Heart left ventricle (tissue), 16 donors: Measurements from ENCODE around the gene ATP9A. TPM values are rescaled to one million over a fixed set of nuclear protein-coding genes. Genes with fewer than 3 reads are reported as not detected.

Experiments used
- ATAC-seq, 4 donors: fragments of 200-7000 bp; cut with Tn5 transposase; one replicate each; pipeline ENCODE4 v1.9.1; 2020 to 2022; ENCODE audit warnings: moderate library complexity in 4 of 4, mild to moderate bottlenecking in 3 of 4, moderate number of reproducible peaks in 1 of 4
- DNase-seq, 5 donors: peaks; one replicate each; pipeline ENCODE4 v3.0.0-alpha.2; 2020
- H3K27ac ChIP-seq, 12 donors: fragments of 200-600 bp; sonication (generic) in 4 of 12; one replicate each; pipeline versions ENCODE4 v1.5.0 to v1.8.0; 2016 to 2022; ENCODE audit warnings: mild to moderate bottlenecking in 2 of 12
- H3K27me3 ChIP-seq, 9 donors: fragments of 200-600 bp; sonication (generic) in 2 of 9; one replicate each; pipeline versions ENCODE4 v1.5.1 to v1.8.0; 2016 to 2022; ENCODE audit warnings: mild to moderate bottlenecking in 3 of 9
- H3K36me3 ChIP-seq, 9 donors: fragments of 200-600 bp; sonication (generic) in 2 of 9; one replicate each; pipeline versions ENCODE4 v1.5.0 to v1.8.0; 2018 to 2022; ENCODE audit warnings: mild to moderate bottlenecking in 2 of 9
- H3K4me1 ChIP-seq, 12 donors: fragments of 200-600 bp; sonication (generic) in 4 of 12; one replicate each; pipeline versions ENCODE4 v1.5.0 to v1.8.0; 2016 to 2022; ENCODE audit warnings: mild to moderate bottlenecking in 3 of 12
- H3K4me3 ChIP-seq, 12 donors: fragments of 200-600 bp; sonication (generic) in 4 of 12; one replicate each; pipeline versions ENCODE4 v1.5.0 to v1.8.0; 2017 to 2022; ENCODE audit warnings: mild to moderate bottlenecking in 9 of 12, moderate library complexity in 4 of 12
- H3K9me3 ChIP-seq, 12 donors: fragments of 200-600 bp; sonication (generic) in 4 of 12; one replicate each; pipeline versions ENCODE4 v1.5.0 to v1.8.0; 2016 to 2022; ENCODE audit warnings: mild to moderate bottlenecking in 1 of 12
- POLR2A ChIP-seq, 2 donors: fragments of 450-650 bp; IDR thresholded peaks; one replicate each; pipeline ENCODE4 v1.6.1; 2017; ENCODE audit warnings: antibody characterized with exemption in 2 of 2, mild to moderate bottlenecking in 2 of 2, moderate library complexity in 2 of 2
- WGBS, 4 donors: extraction: QIAGEN DNeasy Blood & Tissue Kit in 2 of 4; methylation state at CpG; one replicate each; pipeline versions ENCODE4 v1.1.5 to v1.1.7; 2013 to 2018; 5-methylcytosine and 5-hydroxymethylcytosine counted together
- intact Hi-C, 10 donors: fragments of 100-400 bp; cut with DNase I; formaldehyde crosslinking; loops; one replicate each; pipeline versions ENCODE4 v1.11.1 to v1.14.2; 2022
- polyA plus RNA-seq, 2 donors: library from polyadenylated mRNA; stranded (reverse); fragments of 200-250 nt; gene quantifications; one replicate each; pipeline ENCODE4 v1.2.3, GENCODE V29; 2013
- total RNA-seq, 9 donors: library from RNA; depleted of rRNA in 2 of 9; stranded (reverse); fragments of >200 nt in 2 of 9; fragmentation: NEBNext Ultra II Directional in 3 of 9; extraction: Animal tissue kit (Norgen Biotek cat#: 25700) in 3 of 9; gene quantifications; one replicate each; pipeline versions ENCODE4 v1.1.0 to v1.2.4, GENCODE V29; 2016 to 2023
- TF ChIP-seq, protein P1 (sequence below), 12 donors: fragments of 200-600 bp; sonication (generic) in 4 of 12; IDR thresholded peaks; one replicate each; pipeline versions ENCODE4 v1.5.0 to v1.8.0; 2018 to 2022; ENCODE audit warnings: antibody characterized with exemption in 12 of 12, mild to moderate bottlenecking in 5 of 12
- donor health status: ischemic (EF 13 %, LVEDD 7.1; RV severe dilation, severe dysfunction).
- donor health status: healthy with polysubstance abuse.
- donor health status: DM: no; HTN: yes; CAD: no.
- donor health status: DM: no; HTN: no; CAD: no.
- donor health status: ischemic (EF 25% LVEDD 6.9; RV normal size, moderate dysfunction).
- donor health status: ischemic (EF 25% LVEDD 5.7; RV mildly dilated, moderate dysfunction).
- donor health status: healthy.
- donor health status: DM: yes; HTN: yes; CAD: no.
- donor health status: ischemic (EF 35%, LVEDD 5.7; RV mildly dilated, moderate dysfunction).
- donor health status: nonischemic (EF 11% LVEDD 7.7; RV severe dilation, severe dysfunction).
- donor health status: DM: yes; HTN: yes; CAD: no.
- donor health status: PGD.
- donor health status: ischemic (EF 29% LVEDD 5.4; RV normal size, mild dysfunction).
- donor health status: nonischemic (EF 23%, LVEDD 6.1; RV moderate dilation, normal function).

ATP9A gene
- total and polyA plus RNA-seq, 11 donors: 4.4 to 36.4 (median 27.6) TPM

DNA sequence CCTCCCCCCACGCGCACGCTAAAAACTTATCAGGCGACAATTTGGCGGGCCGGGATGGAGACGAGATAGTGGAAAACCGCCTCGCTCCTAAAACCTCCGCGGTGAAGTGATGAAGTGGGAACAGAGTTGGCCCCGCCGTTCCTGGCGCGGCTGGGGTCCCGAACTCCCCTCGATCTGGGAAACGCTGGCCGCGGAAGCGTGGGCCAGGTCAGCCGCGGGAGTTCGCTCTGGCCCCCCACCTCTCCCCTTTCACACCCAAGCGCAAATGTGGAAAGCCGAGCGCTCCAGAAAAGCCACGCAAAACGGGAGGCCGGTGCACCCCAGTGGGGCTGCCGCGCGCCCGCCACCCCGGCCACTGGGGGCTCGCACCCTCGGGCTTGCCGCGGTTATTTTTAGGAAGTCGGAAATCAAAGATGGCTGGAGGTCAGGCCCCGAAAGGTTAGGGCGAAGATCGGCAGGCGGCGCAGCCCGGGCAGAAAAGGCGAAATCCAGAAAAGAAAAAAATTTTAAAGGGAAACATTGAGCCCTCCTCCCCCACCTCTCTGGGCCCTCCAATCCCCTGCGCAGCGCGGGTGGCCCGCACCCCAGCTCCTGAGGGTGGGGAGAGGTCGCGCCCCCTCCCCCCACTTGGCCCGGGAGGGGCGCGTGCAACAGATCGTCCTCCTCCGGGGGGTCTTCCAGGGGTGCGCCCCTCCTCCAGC, 33.1 kb upstream of the ATP9A start:
- no peak for ATAC-seq
- WGBS, 4 donors: 1% methylated on average over 36 to 59 of the region's 59 CpGs
- intact Hi-C loops: loop anchor here in 7 of 10 donors (2.0 to 10.0 kb wide), 4 partner anchors 254 to 282 kb away; no protein-coding TSS in a partner anchor

DNA sequence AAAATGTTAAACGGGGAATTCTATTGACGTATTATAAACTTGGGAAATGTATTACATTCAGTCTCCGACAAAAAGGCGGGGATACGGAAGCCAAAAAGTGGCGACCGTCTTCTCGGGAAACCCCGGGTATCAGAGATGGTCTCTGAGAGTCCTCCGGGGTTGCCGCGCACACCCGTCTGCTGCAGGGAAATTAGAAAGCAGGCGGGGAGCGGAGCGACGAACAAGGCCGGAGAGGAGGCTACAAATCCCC, 32.6 kb upstream of the ATP9A start:
- Histone ChIP-seq H3K4me3 (peak overlapping the region; percentile 16 to 60 (median 50)), H3K9me3 (no peaks in the 10 kb centered on the region), H3K27ac (no peak overlapping the region), H3K36me3 (no peaks in the 10 kb centered on the region), H3K27me3 (peaks cover 22 to 67% (median 36%) of the 10 kb centered on the region in 9 donors), H3K4me1 (peaks cover 0 to 24% (median 14%) of the 10 kb centered on the region in 12 donors)
- ATAC-seq: no peak
- TF ChIP-seq, protein P1, sequence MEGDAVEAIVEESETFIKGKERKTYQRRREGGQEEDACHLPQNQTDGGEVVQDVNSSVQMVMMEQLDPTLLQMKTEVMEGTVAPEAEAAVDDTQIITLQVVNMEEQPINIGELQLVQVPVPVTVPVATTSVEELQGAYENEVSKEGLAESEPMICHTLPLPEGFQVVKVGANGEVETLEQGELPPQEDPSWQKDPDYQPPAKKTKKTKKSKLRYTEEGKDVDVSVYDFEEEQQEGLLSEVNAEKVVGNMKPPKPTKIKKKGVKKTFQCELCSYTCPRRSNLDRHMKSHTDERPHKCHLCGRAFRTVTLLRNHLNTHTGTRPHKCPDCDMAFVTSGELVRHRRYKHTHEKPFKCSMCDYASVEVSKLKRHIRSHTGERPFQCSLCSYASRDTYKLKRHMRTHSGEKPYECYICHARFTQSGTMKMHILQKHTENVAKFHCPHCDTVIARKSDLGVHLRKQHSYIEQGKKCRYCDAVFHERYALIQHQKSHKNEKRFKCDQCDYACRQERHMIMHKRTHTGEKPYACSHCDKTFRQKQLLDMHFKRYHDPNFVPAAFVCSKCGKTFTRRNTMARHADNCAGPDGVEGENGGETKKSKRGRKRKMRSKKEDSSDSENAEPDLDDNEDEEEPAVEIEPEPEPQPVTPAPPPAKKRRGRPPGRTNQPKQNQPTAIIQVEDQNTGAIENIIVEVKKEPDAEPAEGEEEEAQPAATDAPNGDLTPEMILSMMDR (IDR thresholded peaks at IDR 0.05): no peak
- TF ChIP-seq POLR2A (IDR thresholded peaks at IDR 0.05): no peak
- intact Hi-C loops: loop anchor here in 7 of 10 donors (2.0 to 10.0 kb wide), 4 partner anchors 254 to 282 kb away; no protein-coding TSS in a partner anchor
- 1 to 2% (median 1%) methylated on average over 16 to 18 of the region's 18 CpGs for WGBS, 4 donors
- DNase-seq: no peak

More for the DNA sequence above, 33.1 kb upstream of the ATP9A start:
- H3K27me3 ChIP-seq: peaks cover 22 to 62% (median 36%) of the 10 kb centered on the region in 9 donors
- no peak for TF ChIP-seq POLR2A (IDR thresholded peaks at IDR 0.05)
- TF ChIP-seq, protein P1 (IDR thresholded peaks at IDR 0.05): no peak
- no peaks in the 10 kb centered on the region for H3K9me3 ChIP-seq
- DNase-seq: peak in 1 of 5 donors; percentile 26
- no peaks in the 10 kb centered on the region for H3K36me3 ChIP-seq
- peak overlapping the region; percentile 16 to 60 (median 50) for H3K4me3 ChIP-seq
- H3K4me1 ChIP-seq: peaks cover 0 to 24% (median 14%) of the 10 kb centered on the region in 12 donors
- no peak overlapping the region for H3K27ac ChIP-seq

DNA sequence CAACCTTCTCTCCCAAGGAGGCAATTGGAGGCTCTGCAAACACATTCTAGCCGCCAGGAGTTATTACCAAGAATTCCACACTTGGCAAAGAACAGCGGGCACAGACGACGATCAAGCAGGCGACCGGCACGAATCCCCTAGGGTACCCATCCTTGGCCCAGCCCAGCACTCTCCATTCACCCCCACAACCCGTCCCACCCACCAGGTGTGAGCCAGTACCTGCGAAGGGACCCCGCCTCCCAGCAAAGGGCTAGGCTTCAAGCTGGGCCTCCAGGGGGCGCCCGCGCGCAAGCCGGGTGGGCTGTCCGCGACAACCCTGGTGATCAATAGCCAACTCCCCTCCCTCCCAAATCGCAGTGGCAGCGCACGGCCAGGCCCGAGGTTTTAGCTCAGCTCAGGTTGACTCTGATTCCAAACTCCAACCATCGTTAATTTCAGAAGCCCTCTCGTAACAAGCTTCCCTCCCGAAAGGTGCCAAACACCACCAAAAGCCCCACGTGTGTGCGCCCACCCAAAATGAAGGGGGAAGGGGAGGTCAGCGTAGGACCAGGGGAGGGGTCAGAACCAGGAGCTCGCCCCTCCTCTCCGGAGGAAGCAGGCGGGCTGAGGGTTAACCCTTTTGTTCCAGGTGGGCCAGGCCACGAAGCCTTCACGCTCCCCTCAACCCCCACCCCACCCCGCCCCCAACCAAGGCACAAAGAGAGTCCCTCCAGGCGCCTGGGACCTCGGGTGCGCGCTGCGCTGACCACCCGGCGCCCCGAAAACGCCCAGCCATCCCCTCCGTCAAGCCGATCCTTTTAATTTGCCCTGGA, 32.1 kb upstream of the ATP9A start:
- no peak for TF ChIP-seq POLR2A (IDR thresholded peaks at IDR 0.05)
- TF ChIP-seq, protein P1 (IDR thresholded peaks at IDR 0.05): peak; percentile 54 to 83 (median 76)
- DNase-seq: peak; percentile 27 to 75 (median 44)
- Histone ChIP-seq H3K36me3 (no peaks in the 10 kb centered on the region), H3K4me1 (peaks cover 0 to 24% (median 14%) of the 10 kb centered on the region in 12 donors), H3K4me3 (peak overlapping the region; percentile 16 to 60 (median 50)), H3K9me3 (no peaks in the 10 kb centered on the region), H3K27me3 (peaks cover 22 to 71% (median 36%) of the 10 kb centered on the region in 9 donors), H3K27ac (no peak overlapping the region)
- peak in 3 of 4 donors; percentile 49 to 61 (median 61) for ATAC-seq
- WGBS, 4 donors: 1 to 5% (median 2%) methylated on average over 14 to 44 of the region's 44 CpGs
- intact Hi-C loops: loop anchor here in 7 of 10 donors (2.0 to 10.0 kb wide), 4 partner anchors 255 to 283 kb away; no protein-coding TSS in a partner anchor

DNA sequence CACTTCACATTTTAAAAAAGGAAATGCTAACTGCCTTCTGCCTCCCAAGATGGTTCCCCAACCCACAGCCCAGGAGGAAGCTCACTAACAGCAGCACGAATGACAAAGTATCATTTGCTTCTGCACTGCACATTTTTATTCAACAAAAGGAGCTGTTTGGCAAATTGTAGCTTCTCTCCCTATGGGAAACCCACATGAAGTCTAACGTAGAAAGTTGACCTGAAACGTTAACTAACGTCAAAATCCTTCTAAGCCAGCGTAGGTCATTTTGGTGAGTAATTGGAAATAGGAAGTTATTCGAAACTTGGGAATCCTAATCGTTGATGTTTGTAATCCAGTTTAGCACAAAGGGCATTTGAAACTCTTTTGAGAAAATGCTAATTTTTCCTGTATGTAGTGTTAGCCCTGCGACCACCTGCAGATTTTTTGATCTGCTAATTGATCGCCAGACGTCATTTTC, 31.2 kb upstream of the ATP9A start:
- no peaks in the 10 kb centered on the region for H3K36me3 ChIP-seq
- intact Hi-C loops: loop anchor here in 1 of 10 donors (5.0 kb wide), 1 partner anchor 283 kb away; no protein-coding TSS in a partner anchor
- no peak overlapping the region for H3K4me3 ChIP-seq
- peaks cover 0 to 24% (median 14%) of the 10 kb centered on the region in 12 donors for H3K4me1 ChIP-seq
- no peaks in the 10 kb centered on the region for H3K9me3 ChIP-seq
- ATAC-seq: no peak
- TF ChIP-seq POLR2A (IDR thresholded peaks at IDR 0.05): no peak
- TF ChIP-seq, protein P1 (IDR thresholded peaks at IDR 0.05): no peak
- no peak overlapping the region for H3K27ac ChIP-seq
- no peak for DNase-seq
- peaks cover 22 to 77% (median 36%) of the 10 kb centered on the region in 9 donors for H3K27me3 ChIP-seq
- 20 to 25% (median 21%) methylated on average over 10 of the region's 10 CpGs for WGBS, 4 donors
